Stimulated activated naive CD8-positive, alpha-beta T cell treated with anti-CD3 and anti-CD28 coated beads, Interleukin-15, amount 100 ng/mL, for 72 hours (primary cell): ENCODE data around the gene HOXD8.

Experiments used
- ATAC-seq: fragments of 150-1000 bp; cut with Tn5 transposase; 2 replicates; pipeline ENCODE4 v1.10.0; 2021; ENCODE audit warnings: mild to moderate bottlenecking, moderate library complexity
- DNase-seq, 2 donors: peaks; one replicate each; pipeline ENCODE4 v3.0.0; 2021 to 2022
- H3K27ac Mint-ChIP-seq, 2 donors: one replicate each; pipeline ENCODE4 v1.8.0; 2022; ENCODE audit warnings: mild to moderate bottlenecking in 2 of 2, mixed read lengths in 2 of 2, moderate library complexity in 2 of 2
- H3K27me3 Mint-ChIP-seq: one replicate; pipeline ENCODE4 v1.8.0; 2022; ENCODE audit warnings: mixed read lengths
- H3K4me1 Mint-ChIP-seq: one replicate; pipeline ENCODE4 v1.8.0; 2022; ENCODE audit warnings: mild to moderate bottlenecking, mixed read lengths
- H3K4me3 Mint-ChIP-seq, 2 donors: one replicate each; pipeline ENCODE4 v1.8.0; 2022; ENCODE audit warnings: mild to moderate bottlenecking in 2 of 2, mixed read lengths in 2 of 2, moderate library complexity in 1 of 2
- H3K9me3 Mint-ChIP-seq, 2 donors: one replicate each; pipeline ENCODE4 v1.8.0; 2022; ENCODE audit warnings: mixed read lengths in 2 of 2

HOXD8 gene

DNA sequence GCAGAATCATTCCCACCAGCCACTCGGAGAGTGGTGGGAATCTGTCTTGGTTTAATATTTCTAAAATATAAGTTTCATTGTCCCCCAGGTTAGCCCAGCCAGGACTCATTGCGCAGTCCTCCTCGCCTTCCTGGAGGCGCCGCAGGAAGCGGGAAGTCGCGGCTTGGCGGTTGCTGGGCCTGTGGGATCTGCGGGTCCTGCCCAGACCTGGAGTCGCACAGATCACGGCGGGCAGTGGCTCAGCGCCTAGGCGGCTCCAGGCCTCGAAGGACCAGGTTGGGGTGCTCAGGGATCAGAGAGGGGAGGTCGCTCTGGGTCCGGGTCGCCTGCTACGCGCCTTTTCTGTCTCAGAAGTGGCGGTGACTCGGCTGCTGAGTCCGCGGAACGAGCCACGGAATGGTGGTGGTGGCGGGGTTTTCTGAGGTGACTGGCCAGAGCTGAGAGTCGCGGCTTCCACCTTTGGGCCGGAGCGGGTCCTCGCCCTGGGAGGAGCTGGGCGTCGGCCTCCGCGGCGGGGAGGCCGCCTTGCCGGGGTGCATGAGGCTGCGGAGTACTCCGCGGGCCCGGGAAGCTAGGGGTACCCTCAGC lies 30.3 kb downstream of the HOXD8 start:
- ATAC-seq: peak; percentile 43
- Mint-ChIP-seq H3K9me3 (no peaks in the 10 kb centered on the region), H3K4me3 (peak overlapping the region in 1 of 2 donors; percentile 42), H3K27ac (no peak overlapping the region), H3K27me3 (peaks cover 100% of the 10 kb centered on the region), H3K4me1 (peaks cover 61% of the 10 kb centered on the region)
- no peak for DNase-seq

DNA sequence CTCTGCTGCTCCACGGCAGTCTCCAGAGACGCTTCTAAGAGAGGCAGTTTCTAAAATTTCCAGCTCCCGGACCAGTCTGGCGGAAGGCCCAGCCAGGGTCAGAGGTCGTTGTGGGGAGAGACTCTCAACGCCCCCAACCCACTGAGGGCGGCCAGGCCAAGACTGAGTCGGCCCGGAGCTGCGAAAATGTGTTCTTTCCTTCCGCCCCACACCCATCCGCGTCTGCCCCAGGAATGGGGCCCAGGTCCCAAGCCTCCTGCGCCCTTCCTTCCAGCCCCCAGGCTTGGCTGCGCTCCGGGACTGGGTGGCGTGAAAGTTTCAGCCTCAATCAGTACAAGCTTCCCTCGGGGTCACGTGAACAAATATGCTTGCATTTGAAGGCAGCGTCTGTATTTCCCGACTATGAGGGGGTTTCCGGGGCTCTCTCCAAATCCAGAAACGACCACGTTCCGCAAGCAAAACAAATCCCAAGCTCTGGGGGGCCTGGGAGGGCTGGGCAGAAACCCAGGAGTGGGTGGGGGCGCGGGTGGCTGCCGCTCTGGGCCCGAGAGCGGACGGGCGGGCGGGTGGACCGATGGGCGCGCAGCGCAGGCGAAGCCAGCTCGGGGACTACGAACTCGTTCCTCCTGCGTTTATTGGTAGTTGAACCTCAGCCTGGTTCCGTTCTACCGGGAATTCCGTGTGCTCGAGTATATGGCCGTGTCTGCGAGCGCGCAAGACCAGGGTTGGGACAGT lies 30.9 kb downstream of the HOXD8 start:
- Mint-ChIP-seq H3K27me3 (peaks cover 100% of the 10 kb centered on the region), H3K27ac (peak overlapping the region in 1 of 2 donors; percentile 48), H3K9me3 (no peaks in the 10 kb centered on the region), H3K4me3 (peak overlapping the region; percentile 39 to 53), H3K4me1 (peaks cover 65% of the 10 kb centered on the region)
- no peak for DNase-seq
- ATAC-seq: no peak

DNA sequence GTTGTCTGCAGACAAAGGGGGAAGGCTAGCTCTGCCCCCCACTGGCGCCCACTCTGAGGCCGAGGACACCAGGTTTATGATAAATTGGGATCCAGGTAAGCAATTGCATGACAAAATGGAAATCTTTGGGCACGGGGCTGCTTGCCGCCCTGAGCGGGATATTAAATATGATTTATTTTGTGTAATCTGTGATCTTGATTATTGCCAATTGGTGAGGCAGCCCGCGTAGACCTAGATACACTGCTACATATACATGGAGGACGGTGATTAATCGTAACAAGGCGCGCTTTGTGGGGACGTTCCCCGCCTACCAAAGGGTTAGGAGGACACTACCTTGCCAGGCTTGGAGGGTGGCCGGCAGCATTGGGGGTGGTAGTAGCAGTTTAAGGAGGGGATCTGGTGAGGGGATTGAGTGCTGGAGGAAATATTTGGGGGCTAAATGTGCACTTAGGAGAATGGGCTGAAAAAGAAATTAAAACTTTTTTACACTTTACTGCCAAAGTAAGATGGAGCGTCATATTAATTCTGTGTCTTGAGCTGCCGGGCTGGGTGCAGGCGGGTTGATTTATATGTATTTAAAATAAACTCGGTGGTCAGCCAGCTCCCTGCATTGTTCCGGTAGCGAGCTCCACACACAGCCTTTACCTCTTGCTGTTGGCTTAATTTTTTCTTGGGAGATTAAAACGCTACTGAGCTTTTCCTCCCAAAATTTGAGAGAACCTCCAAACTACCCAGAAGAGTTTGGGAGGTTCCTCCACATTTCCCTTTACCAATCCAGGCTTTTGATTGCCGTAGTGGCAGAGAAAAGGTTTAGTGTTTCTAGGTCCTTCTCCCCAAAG lies 31.7 kb downstream of the HOXD8 start:
- H3K9me3 Mint-ChIP-seq: no peaks in the 10 kb centered on the region
- H3K4me3 Mint-ChIP-seq: no peak overlapping the region
- H3K27ac Mint-ChIP-seq: no peak overlapping the region
- ATAC-seq: no peak
- no peak for DNase-seq
- peaks cover 65% of the 10 kb centered on the region for H3K4me1 Mint-ChIP-seq
- H3K27me3 Mint-ChIP-seq: peaks cover 100% of the 10 kb centered on the region

DNA sequence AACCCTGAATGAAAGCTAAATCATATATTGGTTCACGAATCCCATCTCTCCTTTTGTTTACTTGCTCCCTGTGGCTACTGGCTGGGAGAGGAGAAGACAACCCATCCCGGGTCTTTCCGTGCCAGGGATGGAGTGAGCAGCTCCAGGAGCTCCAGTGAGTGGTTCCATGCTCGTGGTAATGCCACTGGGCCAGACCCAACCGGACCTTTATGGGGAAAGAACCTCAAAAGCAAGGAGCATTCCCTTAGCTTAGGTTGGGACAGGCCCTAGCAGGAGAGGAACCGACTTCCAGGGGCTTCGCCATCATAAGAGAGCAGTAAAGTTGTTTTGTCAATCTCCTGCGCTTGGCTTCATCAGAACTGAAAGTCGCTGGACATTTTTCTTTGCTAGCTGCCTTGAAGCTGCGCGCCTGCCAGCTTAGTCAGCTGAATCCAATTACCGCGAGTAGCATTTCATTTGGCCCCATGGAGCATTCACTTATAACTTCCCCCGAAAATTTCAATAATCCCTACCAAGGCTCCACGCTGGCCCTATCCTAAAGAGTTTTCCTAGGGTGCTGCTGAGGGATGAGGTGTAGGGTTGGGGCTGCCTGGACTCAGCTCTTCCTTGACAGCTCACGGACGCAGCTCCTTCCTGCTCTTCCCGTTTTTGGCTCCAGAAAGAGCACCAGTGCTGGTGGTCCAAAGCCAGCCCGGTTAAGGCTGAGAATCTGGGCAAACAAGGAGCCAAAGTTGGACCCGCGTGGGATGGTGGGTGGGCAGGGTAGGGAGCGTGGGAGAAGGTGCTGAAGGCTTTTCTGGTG lies 32.5 kb downstream of the HOXD8 start:
- no peak for DNase-seq
- no peaks in the 10 kb centered on the region for H3K9me3 Mint-ChIP-seq
- no peak for ATAC-seq
- H3K27ac Mint-ChIP-seq: no peak overlapping the region
- no peak overlapping the region for H3K4me3 Mint-ChIP-seq
- peaks cover 65% of the 10 kb centered on the region for H3K4me1 Mint-ChIP-seq
- H3K27me3 Mint-ChIP-seq: peaks cover 100% of the 10 kb centered on the region

DNA sequence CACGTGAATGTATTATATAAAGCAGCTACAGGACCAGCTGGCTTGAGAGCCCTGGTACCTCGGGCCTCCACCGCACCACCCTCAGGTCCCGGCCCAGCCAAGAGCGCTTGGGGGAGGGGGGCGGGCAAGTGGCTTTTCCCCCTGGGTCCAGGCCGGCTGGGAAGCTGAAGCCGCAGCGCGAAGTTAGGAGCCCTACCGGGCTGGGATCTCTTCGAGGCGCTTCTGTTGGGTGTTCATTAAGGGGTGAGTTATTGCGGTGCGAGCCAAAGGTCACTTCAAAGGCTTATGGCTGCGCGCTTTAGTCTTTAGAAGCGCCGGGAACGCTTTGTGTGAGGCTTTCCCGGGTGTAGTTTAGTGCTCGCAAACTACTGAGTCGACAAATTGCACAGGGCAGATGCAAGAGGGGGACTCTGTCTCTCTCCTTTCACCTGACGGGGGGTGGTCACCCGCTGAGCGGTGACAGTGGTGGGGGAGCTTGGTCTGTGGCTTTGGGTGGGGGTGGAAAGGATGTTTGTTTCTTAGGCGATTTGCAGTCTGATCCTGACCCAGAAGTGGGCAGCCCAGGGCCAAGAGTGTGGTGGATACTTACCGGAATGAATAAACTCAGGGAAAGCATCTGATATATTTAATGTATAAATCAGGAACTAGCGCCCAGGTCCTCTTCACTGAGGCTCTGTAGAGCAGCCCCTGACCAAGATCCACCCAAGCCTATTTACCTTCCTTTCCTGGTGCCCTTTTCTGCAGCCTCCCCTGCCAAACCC lies 33.6 kb downstream of the HOXD8 start:
- Mint-ChIP-seq H3K27me3 (peaks cover 100% of the 10 kb centered on the region), H3K27ac (no peak overlapping the region), H3K9me3 (no peaks in the 10 kb centered on the region), H3K4me3 (no peak overlapping the region), H3K4me1 (peaks cover 56% of the 10 kb centered on the region)
- ATAC-seq (no peak), DNase-seq (no peak)

DNA sequence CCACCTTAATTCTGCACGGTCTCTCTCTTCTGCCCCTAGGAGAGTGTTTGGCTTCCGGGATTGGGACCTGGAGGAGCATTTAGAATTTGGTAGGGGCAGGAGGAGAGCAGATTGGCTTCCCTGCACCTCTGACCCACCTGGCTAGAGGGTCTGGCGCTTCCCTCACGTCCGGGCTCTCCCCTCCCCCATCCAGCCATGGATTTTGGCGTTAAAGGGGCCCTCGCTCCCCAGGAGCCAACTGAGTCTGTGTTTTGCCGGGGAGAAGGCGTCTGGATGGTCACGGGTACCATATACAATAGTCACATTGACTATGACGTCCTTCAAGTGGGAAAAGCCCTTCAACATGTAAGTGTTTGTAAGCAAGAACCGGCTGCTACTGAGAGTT lies 34.2 kb downstream of the HOXD8 start:
- H3K4me1 Mint-ChIP-seq: peaks cover 50% of the 10 kb centered on the region
- H3K9me3 Mint-ChIP-seq: no peaks in the 10 kb centered on the region
- ATAC-seq (no peak), DNase-seq (no peak)
- peaks cover 100% of the 10 kb centered on the region for H3K27me3 Mint-ChIP-seq
- peak overlapping the region in 1 of 2 donors; percentile 33 for H3K4me3 Mint-ChIP-seq
- no peak overlapping the region for H3K27ac Mint-ChIP-seq

DNA sequence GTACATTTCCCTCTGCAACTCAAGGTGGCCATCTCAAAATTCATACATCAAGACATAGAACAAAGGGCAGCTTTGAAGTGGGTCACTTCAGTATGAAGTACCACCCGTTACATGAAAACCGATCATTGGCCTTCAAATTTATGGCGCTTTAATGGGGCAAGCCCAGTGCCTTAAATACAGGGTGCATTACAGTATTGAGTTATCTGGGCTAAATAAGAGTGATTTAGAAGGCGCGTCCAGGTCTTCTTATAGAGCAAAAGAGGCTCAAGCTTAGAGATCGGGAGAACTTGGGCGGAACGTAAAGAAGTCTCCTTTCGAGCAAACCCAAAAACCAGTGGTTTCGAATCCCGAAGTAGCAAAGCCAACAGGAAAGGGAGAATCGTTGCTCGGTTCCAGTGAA lies 34.7 kb downstream of the HOXD8 start:
- Mint-ChIP-seq H3K4me3 (peak overlapping the region; percentile 21 to 33), H3K27ac (no peak overlapping the region)
- ATAC-seq: no peak

DNA sequence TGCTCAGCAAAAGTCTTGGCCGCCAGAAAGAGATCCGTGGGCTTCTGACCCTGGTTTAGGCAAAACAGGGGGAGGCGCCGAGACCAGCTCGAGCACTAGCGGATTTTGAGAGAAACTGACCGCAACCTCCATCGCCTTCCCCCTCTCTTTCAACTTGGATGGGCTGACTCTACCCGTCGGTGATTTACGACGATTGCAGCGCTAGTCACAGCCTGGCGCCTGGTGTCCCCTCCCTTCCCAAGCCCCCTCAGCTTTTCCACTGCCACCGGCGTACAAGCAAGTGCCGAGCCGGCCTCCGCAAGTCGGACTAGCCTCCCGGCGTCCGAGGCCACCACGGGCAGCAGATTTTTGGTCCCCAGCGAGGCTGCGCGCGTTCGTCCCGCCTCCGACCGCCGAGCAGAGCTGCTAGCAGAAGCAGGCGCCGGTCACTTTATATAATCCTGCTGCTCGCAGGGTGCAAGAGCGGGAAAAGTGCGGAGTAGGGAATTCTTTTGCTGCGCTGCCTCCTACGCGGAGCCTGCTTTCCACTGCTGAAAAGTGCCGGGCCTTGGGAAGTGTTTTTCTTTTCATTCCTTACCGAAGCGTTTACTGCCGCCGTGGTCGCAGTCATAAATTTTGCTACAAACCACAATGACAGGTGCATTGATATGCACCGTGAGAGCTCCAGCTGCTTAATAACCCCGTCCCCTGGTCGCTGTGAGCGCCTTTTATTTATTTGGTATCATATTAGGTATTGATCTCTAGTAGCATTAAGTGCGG lies 35.3 kb downstream of the HOXD8 start:
- Mint-ChIP-seq H3K4me3 (peak overlapping the region; percentile 21 to 44), H3K27me3 (peaks cover 100% of the 10 kb centered on the region), H3K27ac (no peak overlapping the region), H3K9me3 (no peaks in the 10 kb centered on the region), H3K4me1 (peaks cover 44% of the 10 kb centered on the region)
- DNase-seq (no peak), ATAC-seq (no peak)

More for the DNA sequence above, 34.7 kb downstream of the HOXD8 start:
- Mint-ChIP-seq H3K4me1 (peaks cover 50% of the 10 kb centered on the region), H3K9me3 (no peaks in the 10 kb centered on the region), H3K27me3 (peaks cover 100% of the 10 kb centered on the region)
- no peak for DNase-seq

DNA sequence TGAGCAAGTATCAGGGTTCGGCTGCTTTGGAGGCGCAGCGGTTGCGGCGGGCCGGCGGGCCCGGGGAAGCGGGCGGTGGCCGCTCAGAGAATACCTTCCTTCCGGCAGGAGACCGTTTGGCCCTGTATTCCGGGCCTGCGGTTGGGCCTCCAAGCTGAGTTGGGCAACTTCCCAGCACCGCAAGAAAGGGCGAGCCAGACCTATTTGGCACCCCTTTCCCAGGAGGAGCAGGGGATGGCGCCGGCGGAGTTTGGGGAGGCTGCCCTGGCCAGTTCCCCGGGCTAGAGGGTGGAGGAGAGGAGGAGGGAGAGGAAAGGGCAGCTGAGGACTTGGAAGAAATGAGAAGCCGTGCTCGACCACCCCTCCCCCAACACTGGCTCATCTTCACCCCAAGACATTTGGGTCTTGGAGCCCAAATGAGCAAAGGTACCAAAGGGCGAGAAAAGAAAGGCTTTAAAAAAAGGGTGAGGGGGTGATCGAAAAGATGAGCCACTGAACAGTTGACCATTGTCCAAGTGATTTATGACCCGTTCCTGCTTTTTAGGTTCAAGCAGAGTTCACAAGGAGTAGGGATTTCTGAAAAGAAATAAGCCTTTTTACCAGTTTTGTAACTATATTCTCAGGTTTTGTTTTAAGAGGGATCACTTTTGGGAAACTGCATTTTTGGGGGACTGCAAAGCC lies 36.0 kb downstream of the HOXD8 start:
- no peak for DNase-seq
- ATAC-seq: no peak
- peak overlapping the region in 1 of 2 donors; percentile 15 for H3K4me3 Mint-ChIP-seq
- H3K27ac Mint-ChIP-seq: no peak overlapping the region
- H3K4me1 Mint-ChIP-seq: peaks cover 37% of the 10 kb centered on the region
- H3K27me3 Mint-ChIP-seq: peaks cover 100% of the 10 kb centered on the region
- H3K9me3 Mint-ChIP-seq: no peaks in the 10 kb centered on the region

DNA sequence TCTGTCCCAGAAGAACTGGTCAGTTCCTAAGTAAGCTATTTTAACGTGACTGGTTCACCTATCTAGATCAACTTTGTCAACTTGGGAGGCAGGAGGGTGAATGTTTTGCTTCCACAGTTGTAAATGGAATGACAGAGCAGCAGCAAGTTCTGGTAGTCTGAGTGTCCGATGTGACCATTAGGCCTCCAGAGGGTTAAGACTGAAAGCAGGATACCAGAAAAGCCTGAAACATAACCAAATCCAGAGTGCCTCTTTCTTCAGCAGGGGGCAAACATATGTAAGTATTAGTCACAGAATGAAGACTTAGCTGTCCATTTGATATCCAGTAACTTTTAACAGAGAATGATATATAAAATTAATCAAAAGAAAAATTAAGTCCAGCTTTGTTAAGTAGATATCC lies 36.8 kb downstream of the HOXD8 start:
- Mint-ChIP-seq H3K9me3 (no peaks in the 10 kb centered on the region), H3K27me3 (peaks cover 100% of the 10 kb centered on the region), H3K4me3 (no peak overlapping the region), H3K27ac (no peak overlapping the region), H3K4me1 (peaks cover 29% of the 10 kb centered on the region)
- DNase-seq (no peak), ATAC-seq (no peak)

DNA sequence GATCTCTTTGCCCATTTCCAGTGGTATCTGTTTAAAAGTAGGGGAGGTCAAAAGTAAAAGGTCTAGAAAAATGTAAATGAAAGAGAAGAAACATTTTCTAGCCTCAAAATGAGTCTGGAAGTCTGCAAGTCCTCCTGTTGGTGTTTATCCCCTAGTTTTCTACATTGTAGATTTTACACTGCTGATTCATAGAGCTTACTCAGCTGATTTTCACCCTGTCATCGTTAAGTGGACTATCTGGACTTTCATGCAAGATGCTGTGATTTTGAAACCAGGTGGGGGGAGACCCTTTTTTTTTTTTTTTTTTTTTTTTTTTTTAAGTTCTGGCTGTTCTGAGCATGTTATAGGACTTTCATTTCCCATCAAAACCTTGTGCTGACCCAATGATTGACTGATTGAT lies 37.9 kb downstream of the HOXD8 start:
- Mint-ChIP-seq H3K4me1 (peaks cover 29% of the 10 kb centered on the region), H3K27me3 (peaks cover 100% of the 10 kb centered on the region), H3K4me3 (no peak overlapping the region), H3K9me3 (no peaks in the 10 kb centered on the region), H3K27ac (no peak overlapping the region)
- DNase-seq (no peak), ATAC-seq (no peak)

DNA sequence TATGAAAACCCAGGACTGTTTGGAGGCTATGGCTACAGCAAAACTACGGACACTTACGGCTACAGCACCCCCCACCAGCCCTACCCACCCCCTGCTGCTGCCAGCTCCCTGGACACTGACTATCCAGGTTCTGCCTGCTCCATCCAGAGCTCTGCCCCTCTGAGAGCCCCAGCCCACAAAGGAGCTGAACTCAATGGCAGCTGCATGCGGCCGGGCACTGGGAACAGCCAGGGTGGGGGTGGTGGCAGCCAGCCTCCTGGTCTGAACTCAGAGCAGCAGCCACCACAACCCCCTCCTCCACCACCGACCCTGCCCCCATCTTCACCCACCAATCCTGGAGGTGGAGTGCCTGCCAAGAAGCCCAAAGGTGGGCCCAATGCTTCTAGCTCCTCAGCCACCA lies 39.7 kb downstream of the HOXD8 start:
- no peak for DNase-seq
- no peaks in the 10 kb centered on the region for H3K9me3 Mint-ChIP-seq

DNA sequence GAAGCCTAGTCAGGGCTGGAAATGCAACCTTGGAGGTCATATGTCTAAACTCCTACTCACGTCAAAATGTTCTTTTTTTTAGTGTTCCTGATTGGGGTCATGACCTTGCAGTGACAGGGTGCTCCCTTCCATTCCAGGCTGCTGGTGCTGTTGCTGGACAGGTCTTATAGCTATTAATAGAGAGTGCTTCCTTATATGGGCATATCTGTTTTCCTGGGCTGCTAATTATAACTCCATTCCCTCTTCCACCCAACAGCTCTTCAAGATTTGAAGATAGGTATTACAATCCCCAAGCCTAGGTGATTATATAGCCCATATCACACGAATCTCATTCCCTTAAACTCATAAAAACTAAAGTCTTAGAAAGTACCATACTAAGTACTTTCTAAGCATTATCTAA lies 40.2 kb downstream of the HOXD8 start:
- H3K27ac Mint-ChIP-seq: no peak overlapping the region
- no peak overlapping the region for H3K4me3 Mint-ChIP-seq
- ATAC-seq (no peak), DNase-seq (no peak)
- H3K27me3 Mint-ChIP-seq: peaks cover 100% of the 10 kb centered on the region
- no peaks in the 10 kb centered on the region for H3K9me3 Mint-ChIP-seq
- peaks cover 28% of the 10 kb centered on the region for H3K4me1 Mint-ChIP-seq

More for the DNA sequence above, 39.7 kb downstream of the HOXD8 start:
- H3K4me1 Mint-ChIP-seq: peaks cover 28% of the 10 kb centered on the region
- ATAC-seq: no peak
- peaks cover 100% of the 10 kb centered on the region for H3K27me3 Mint-ChIP-seq
- H3K27ac Mint-ChIP-seq: no peak overlapping the region
- no peak overlapping the region for H3K4me3 Mint-ChIP-seq
